A204.1 (cell line): Measurements from ENCODE around the gene GALK2.
"Not testable (repeated sequence)": the region's sequence is repeated elsewhere in the genome, so short reads cannot be mapped to it uniquely, and the experiment has no call there.

Experiments
- FAIRE-seq: peaks from 2 replicates; lab custom pipeline; 2012; peaks lifted over from hg19 to GRCh38; lab: Jason Lieb, UNC

Gene GALK2

GRCh38 chr15:49164865-49165264 lies 5.2 kb upstream of the GALK2 start:
- no peak for FAIRE-seq

- no peak for FAIRE-seq
Measured at GRCh38 chr15:49168016-49168415, 2.0 kb upstream of the GALK2 start.

GRCh38 chr15:49171790-49172189 lies 1.7 kb downstream of the GALK2 start:
- FAIRE-seq, result no peak

GRCh38 chr15:49174902-49175301 lies 4.9 kb downstream of the GALK2 start:
- FAIRE-seq, result no peak

GRCh38 chr15:49175582-49176397 lies 5.7 kb downstream of the GALK2 start:
- not testable (repeated sequence) for FAIRE-seq

GRCh38 chr15:49178497-49178896 lies 8.4 kb downstream of the GALK2 start:
- no peak for FAIRE-seq

- no peak for FAIRE-seq
Measured at GRCh38 chr15:49179433-49180190, 9.6 kb downstream of the GALK2 start.

GRCh38 chr15:49182128-49182527 lies 12.1 kb downstream of the GALK2 start:
- FAIRE-seq, result no peak

- not testable (repeated sequence) for FAIRE-seq
Measured at GRCh38 chr15:49183741-49184140, 13.7 kb downstream of the GALK2 start.

- FAIRE-seq, result no peak
Measured at GRCh38 chr15:49185473-49185872, 15.4 kb downstream of the GALK2 start.

GRCh38 chr15:49187549-49188245 lies 17.6 kb downstream of the GALK2 start:
- no peak for FAIRE-seq

- FAIRE-seq, result no peak
Measured at GRCh38 chr15:49188933-49189332, 18.9 kb downstream of the GALK2 start.

- FAIRE-seq, result no peak
Measured at GRCh38 chr15:49189631-49190030, 19.6 kb downstream of the GALK2 start.

GRCh38 chr15:49190586-49190985 lies 20.5 kb downstream of the GALK2 start:
- FAIRE-seq, result no peak

- FAIRE-seq, result no peak
Measured at GRCh38 chr15:49191892-49192291, 21.8 kb downstream of the GALK2 start.

GRCh38 chr15:49196856-49197255 lies 26.8 kb downstream of the GALK2 start:
- FAIRE-seq, result no peak

- FAIRE-seq, result no peak
Measured at GRCh38 chr15:49199666-49200065, 29.6 kb downstream of the GALK2 start.

GRCh38 chr15:49200347-49200746 lies 30.3 kb downstream of the GALK2 start:
- no peak for FAIRE-seq

GRCh38 chr15:49208102-49208501 lies 38.1 kb downstream of the GALK2 start:
- FAIRE-seq, result not testable (repeated sequence)

- no peak for FAIRE-seq
Measured at GRCh38 chr15:49212897-49213296, 42.9 kb downstream of the GALK2 start.

- no peak for FAIRE-seq
Measured at GRCh38 chr15:49215768-49216739, 46.0 kb downstream of the GALK2 start.
